AG09309 (cell line): ENCODE results near the gene TOMM5.

Experiments
- DNase-seq: peaks from one replicate; pipeline ENCODE4 v3.0.0-alpha.2; 2010; ENCODE audit warnings: low read depth
- H3K4me3 ChIP-seq: 2 replicates; pipeline ENCODE4 v1.5.1; 2011; ENCODE audit warnings: mild to moderate bottlenecking, low read depth, low read length, moderate library complexity; ENCODE audit not compliant: control insufficient read depth
- TF ChIP-seq, protein P1 (sequence below): IDR thresholded peaks from 2 replicates; pipeline ENCODE4 v1.5.1; 2011; ENCODE audit warnings: mild to moderate bottlenecking, low read depth, low read length, inconsistent platforms; ENCODE audit not compliant: insufficient read depth, control insufficient read depth; ENCODE audit errors: missing control alignments

The TOMM5 gene

DNA sequence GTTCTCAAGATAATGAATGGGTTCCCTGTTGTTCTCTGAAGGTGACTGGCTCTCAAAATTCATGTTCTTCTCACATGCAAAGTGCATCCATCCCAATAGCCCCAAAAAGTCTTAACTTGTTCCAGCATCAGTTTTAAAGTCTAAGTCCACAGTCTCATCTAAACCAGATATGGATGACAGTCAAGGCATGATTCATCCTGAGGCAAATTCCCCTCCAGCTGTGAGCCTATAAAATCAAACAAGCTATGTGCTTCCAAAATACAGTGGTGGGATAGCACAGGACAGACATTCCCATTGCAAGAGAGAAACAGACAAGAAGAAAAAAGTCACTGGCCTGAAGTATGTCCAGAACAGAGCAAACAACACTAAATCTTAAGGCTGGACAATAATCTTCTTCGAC, 41.6 kb downstream of the TOMM5 start:
- H3K4me3 ChIP-seq = no peak overlapping the region
- peak; percentile 62 for DNase-seq
- TF ChIP-seq, protein P1, sequence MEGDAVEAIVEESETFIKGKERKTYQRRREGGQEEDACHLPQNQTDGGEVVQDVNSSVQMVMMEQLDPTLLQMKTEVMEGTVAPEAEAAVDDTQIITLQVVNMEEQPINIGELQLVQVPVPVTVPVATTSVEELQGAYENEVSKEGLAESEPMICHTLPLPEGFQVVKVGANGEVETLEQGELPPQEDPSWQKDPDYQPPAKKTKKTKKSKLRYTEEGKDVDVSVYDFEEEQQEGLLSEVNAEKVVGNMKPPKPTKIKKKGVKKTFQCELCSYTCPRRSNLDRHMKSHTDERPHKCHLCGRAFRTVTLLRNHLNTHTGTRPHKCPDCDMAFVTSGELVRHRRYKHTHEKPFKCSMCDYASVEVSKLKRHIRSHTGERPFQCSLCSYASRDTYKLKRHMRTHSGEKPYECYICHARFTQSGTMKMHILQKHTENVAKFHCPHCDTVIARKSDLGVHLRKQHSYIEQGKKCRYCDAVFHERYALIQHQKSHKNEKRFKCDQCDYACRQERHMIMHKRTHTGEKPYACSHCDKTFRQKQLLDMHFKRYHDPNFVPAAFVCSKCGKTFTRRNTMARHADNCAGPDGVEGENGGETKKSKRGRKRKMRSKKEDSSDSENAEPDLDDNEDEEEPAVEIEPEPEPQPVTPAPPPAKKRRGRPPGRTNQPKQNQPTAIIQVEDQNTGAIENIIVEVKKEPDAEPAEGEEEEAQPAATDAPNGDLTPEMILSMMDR = no peak

- TF ChIP-seq, protein P1 = no peak
- H3K4me3 ChIP-seq = no peak overlapping the region
Measured at GRCh38 chr9:37549527-37549926, 42.9 kb downstream of the TOMM5 start.

GRCh38 chr9:37547328-37547878, 45.0 kb downstream of the TOMM5 start:
- TF ChIP-seq, protein P1 = no peak
- H3K4me3 ChIP-seq = no peak overlapping the region
- DNase-seq = no peak

More at GRCh38 chr9:37549527-37549926, 42.9 kb downstream of the TOMM5 start:
- no peak for DNase-seq

DNA sequence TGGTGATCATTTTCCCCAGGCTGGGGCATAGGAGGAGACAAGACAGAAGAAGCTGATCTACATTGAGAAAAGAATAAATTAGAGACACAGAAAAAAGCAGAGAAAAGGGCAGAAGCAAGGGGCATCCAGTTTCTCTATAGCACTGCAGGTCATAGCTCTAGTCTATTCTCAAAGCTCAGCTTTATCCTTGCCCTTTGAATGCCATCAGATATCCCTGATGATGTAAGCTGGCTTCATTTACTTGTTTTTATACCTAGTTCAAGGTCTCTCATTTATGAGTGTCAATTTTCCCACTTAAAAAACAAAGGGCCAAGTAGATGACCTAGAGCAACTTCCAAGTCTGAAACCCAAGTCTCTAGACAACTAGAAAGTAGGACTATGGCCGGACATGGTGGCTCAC, 48.9 kb downstream of the TOMM5 start:
- DNase-seq = no peak
- TF ChIP-seq, protein P1 = no peak
- no peak overlapping the region for H3K4me3 ChIP-seq

DNA sequence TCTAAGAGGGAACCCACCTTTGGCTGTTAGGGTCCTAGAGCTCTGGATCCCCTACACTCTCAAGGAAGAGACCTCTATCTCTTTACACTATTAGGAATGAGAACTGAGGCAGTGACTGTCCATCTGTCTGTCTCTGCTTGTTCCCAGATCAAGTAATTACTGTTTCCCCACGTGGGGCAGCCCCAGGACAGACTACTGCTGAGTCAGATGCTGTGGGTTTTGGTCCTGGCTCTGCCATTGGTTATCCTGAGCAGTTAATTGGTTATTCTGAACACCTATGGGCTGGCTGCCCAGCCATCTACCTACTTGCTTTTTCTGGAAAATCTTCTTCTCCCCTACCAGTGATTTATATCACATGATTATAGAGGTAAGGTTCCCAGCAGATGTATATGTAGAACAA, 49.5 kb downstream of the TOMM5 start:
- no peak for DNase-seq
- TF ChIP-seq, protein P1 = no peak
- H3K4me3 ChIP-seq = no peak overlapping the region

GRCh38 chr9:37542488-37542887, 49.9 kb downstream of the TOMM5 start:
- no peak overlapping the region for H3K4me3 ChIP-seq
- DNase-seq = no peak
- TF ChIP-seq, protein P1 = no peak

- H3K4me3 ChIP-seq = no peak overlapping the region
- TF ChIP-seq, protein P1 = no peak
- no peak for DNase-seq
Measured at GRCh38 chr9:37541465-37541864, 50.9 kb downstream of the TOMM5 start.
